Spleen (tissue), 7 donors: ENCODE measurements around the gene RC3H2.

Experiments
- CTCF ChIP-seq, 11 experiments: fragments of 200-600 bp in 7 of 11; fragments of 450-650 bp in 4 of 11; sonication (generic) in 4 of 11; IDR thresholded peaks in 8 of 11; conservative IDR thresholded peaks in 3 of 11; 1 replicate in 7 of 11; 2 replicates in 4 of 11; pipeline versions ENCODE4 v1.4.0 to v1.8.0; 2016 to 2021; ENCODE audit warnings: antibody characterized with exemption in 11 of 11, inconsistent platforms in 4 of 11, mild to moderate bottlenecking in 1 of 11
- POLR2A ChIP-seq, 3 donors: fragments of 450-650 bp; IDR thresholded peaks; one replicate each; pipeline ENCODE4 v1.5.1; 2017; ENCODE audit warnings: antibody characterized with exemption in 3 of 3, mild to moderate bottlenecking in 1 of 3
- donor health status: DM: no; HTN: no; CAD: no; lungs with moderate emphysema.
- donor health status: DM: no; HTN: no; CAD: no.
- donor health status: DM: no; HTN: no; CAD: no.

- no peak for TF ChIP-seq CTCF (IDR thresholded peaks at IDR 0.05 in 8 of 11, conservative IDR thresholded peaks at IDR 0.05 in 3 of 11)
- TF ChIP-seq POLR2A (IDR thresholded peaks at IDR 0.05), result no peak
These were observed 45.9 kb upstream of the RC3H2 start for GRCh38 chr9:122951056-122951455.
